Esophagus muscularis mucosa (tissue), 3 donors: ENCODE data around the gene GNB3.

Source experiments
- CTCF ChIP-seq, 3 experiments: fragments of 200-600 bp in 2 of 3; fragments of 450-650 bp in 1 of 3; sonication (generic) in 2 of 3; IDR thresholded peaks; one replicate each; pipeline ENCODE4 v1.5.1; 2017 to 2019; ENCODE audit warnings: antibody characterized with exemption in 3 of 3, mild to moderate bottlenecking in 2 of 3, moderate library complexity in 1 of 3
- POLR2A ChIP-seq: fragments of 450-650 bp; IDR thresholded peaks from one replicate; pipeline ENCODE4 v1.6.1; 2017; ENCODE audit warnings: antibody characterized with exemption, moderate library complexity, mild to moderate bottlenecking, low read depth
- POLR2AphosphoS5 ChIP-seq, 2 donors: sonication (generic); formaldehyde crosslinking; IDR thresholded peaks; one replicate each; pipeline ENCODE4 v1.6.1; 2017; ENCODE audit warnings: antibody characterized with exemption in 2 of 2

GRCh38 chr12:6799147-6799546 lies 41.6 kb upstream of the GNB3 start:
- TF ChIP-seq CTCF (IDR thresholded peaks at IDR 0.05) (no peak), POLR2AphosphoS5 (IDR thresholded peaks at IDR 0.05) (no peak), POLR2A (no peak)
